GM21447 (cell line): ENCODE data around the gene TSPAN31.

ENCODE experiments used
- ATAC-seq: cut with Tn5 transposase; IDR thresholded peaks from one replicate; pipeline ENCODE4 v1.9.1; 2021; ENCODE audit not compliant: unreplicated experiment

The TSPAN31 gene

GRCh38 chr12:57782243-57782607 is 37.4 kb downstream of the TSPAN31 start:
- ATAC-seq = no peak

GRCh38 chr12:57782608-57783465 is 38.0 kb downstream of the TSPAN31 start, which contains the start of gene TSFM:
TSFM (plus strand) TSS chr12:57782787; CDS start chr12:57782802, 15 bp downstream.
- peak; percentile 81 for ATAC-seq

- no peak for ATAC-seq
Observed at GRCh38 chr12:57783466-57783801, 38.6 kb downstream of the TSPAN31 start.

GRCh38 chr12:57783861-57784260 is 39.0 kb downstream of the TSPAN31 start:
- no peak for ATAC-seq

- ATAC-seq = no peak
Observed at GRCh38 chr12:57793920-57794319, 49.1 kb downstream of the TSPAN31 start.

GRCh38 chr12:57795354-57795753 is 50.5 kb downstream of the TSPAN31 start:
- no peak for ATAC-seq

GRCh38 chr12:57796996-57797395 is 52.2 kb downstream of the TSPAN31 start:
- ATAC-seq = no peak

GRCh38 chr12:57797933-57798332 is 53.1 kb downstream of the TSPAN31 start:
- no peak for ATAC-seq
